HepG2 (cell line): ENCODE results near the gene WFDC12. TPM values are rescaled to one million over a fixed set of nuclear protein-coding genes. Genes with fewer than 3 reads are reported as not detected.

Experiments used
- ERF ChIP-seq: IDR thresholded peaks from 2 replicates; pipeline ENCODE4 v1.6.1; 2018; ENCODE audit warnings: missing biosample characterization, missing genetic modification reagents
- FOXP1 ChIP-seq, 2 experiments: fragments of 450-650 bp in 1 of 2; IDR thresholded peaks; 2 replicates each; pipeline ENCODE4 v1.6.1; 2017 to 2018; ENCODE audit warnings: antibody characterized with exemption in 1 of 2
- MAFG ChIP-seq: sonication (generic); formaldehyde crosslinking; IDR thresholded peaks from 2 replicates; pipeline ENCODE4 v1.5.1; 2020; ENCODE audit warnings: mild to moderate bottlenecking, missing genetic modification reagents
- NAIF1 ChIP-seq: sonication (generic); formaldehyde crosslinking; IDR thresholded peaks from 2 replicates; pipeline ENCODE4 v1.5.0; 2020; ENCODE audit warnings: mild to moderate bottlenecking, missing genetic modification reagents, borderline replicate concordance
- NR1H2 ChIP-seq: sonication (generic); formaldehyde crosslinking; IDR thresholded peaks from 2 replicates; pipeline ENCODE4 v1.8.1; 2022; ENCODE audit warnings: low read depth, missing genetic modification reagents, borderline replicate concordance
- ONECUT2 ChIP-seq: sonication (generic); formaldehyde crosslinking; IDR thresholded peaks from 2 replicates; pipeline ENCODE4 v1.4.0; 2020; ENCODE audit warnings: missing genetic modification reagents
- SP5 ChIP-seq: IDR thresholded peaks from 2 replicates; pipeline ENCODE4 v1.6.1; 2016; ENCODE audit warnings: low read depth, borderline replicate concordance
- U2AF2 ChIP-seq: fragments of 200-400 bp; formaldehyde crosslinking; IDR thresholded peaks from 2 replicates; pipeline ENCODE4 v1.6.1; 2017; ENCODE audit warnings: low read depth, mild to moderate bottlenecking, low read length
- YEATS4 ChIP-seq: sonication (generic); formaldehyde crosslinking; IDR thresholded peaks from 2 replicates; pipeline ENCODE4 v1.4.0; 2020; ENCODE audit warnings: missing genetic modification reagents, borderline replicate concordance
- ZNF224 ChIP-seq: sonication (generic); formaldehyde crosslinking; IDR thresholded peaks from 2 replicates; pipeline ENCODE4 v1.5.0; 2020; ENCODE audit warnings: mild to moderate bottlenecking, missing genetic modification reagents
- ZNF564 ChIP-seq: sonication (generic); formaldehyde crosslinking; IDR thresholded peaks from 2 replicates; pipeline ENCODE4 v1.8.1; 2023; ENCODE audit warnings: mild to moderate bottlenecking, missing genetic modification reagents
- polyA plus RNA-seq, 8 experiments: library from polyadenylated mRNA; depleted of rRNA in 3 of 8; stranded (reverse) in 7 of 8; unstranded in 1 of 8; fragments of >200 nt; fragmentation: Illumina TruSeq in 4 of 8; extraction: Trizol in 4 of 8; gene quantifications; 2 replicates each; pipeline versions ENCODE4 v1.2.1 to v1.2.3, GENCODE V29; 2011 to 2016; ENCODE audit warnings: low read depth in 4 of 8, missing spikeins in 1 of 8, mixed read lengths in 1 of 8; ENCODE audit not compliant: insufficient read depth in 1 of 8
- total RNA-seq, 5 experiments: library from RNA; depleted of rRNA; stranded (reverse); fragments of >200 nt; fragmentation: Illumina TruSeq; extraction: Trizol; gene quantifications; 2 replicates each; pipeline ENCODE4 v1.2.3, GENCODE V29; 2016; ENCODE audit warnings: low read depth in 1 of 5
- TF ChIP-seq, protein P1 (sequence below): sonication (generic); formaldehyde crosslinking; IDR thresholded peaks from 2 replicates; pipeline ENCODE4 v1.5.0; 2020; ENCODE audit warnings: mild to moderate bottlenecking, missing genetic modification reagents, moderate library complexity
- TF ChIP-seq, protein P2 (sequence below): sonication (generic); formaldehyde crosslinking; IDR thresholded peaks from 2 replicates; pipeline ENCODE4 v1.5.1; 2020; ENCODE audit warnings: missing genetic modification reagents, mild to moderate bottlenecking, borderline replicate concordance
- TF ChIP-seq, protein P3 (sequence below): sonication (generic); formaldehyde crosslinking; IDR thresholded peaks from 2 replicates; pipeline ENCODE4 v1.4.0; 2020; ENCODE audit warnings: missing genetic modification reagents, borderline replicate concordance

The WFDC12 gene
- total and polyA plus RNA-seq, 2 of the 13 experiments (the other 11 are each of a cell fraction or from before 2014, with no cell fraction given), result not detected

DNA sequence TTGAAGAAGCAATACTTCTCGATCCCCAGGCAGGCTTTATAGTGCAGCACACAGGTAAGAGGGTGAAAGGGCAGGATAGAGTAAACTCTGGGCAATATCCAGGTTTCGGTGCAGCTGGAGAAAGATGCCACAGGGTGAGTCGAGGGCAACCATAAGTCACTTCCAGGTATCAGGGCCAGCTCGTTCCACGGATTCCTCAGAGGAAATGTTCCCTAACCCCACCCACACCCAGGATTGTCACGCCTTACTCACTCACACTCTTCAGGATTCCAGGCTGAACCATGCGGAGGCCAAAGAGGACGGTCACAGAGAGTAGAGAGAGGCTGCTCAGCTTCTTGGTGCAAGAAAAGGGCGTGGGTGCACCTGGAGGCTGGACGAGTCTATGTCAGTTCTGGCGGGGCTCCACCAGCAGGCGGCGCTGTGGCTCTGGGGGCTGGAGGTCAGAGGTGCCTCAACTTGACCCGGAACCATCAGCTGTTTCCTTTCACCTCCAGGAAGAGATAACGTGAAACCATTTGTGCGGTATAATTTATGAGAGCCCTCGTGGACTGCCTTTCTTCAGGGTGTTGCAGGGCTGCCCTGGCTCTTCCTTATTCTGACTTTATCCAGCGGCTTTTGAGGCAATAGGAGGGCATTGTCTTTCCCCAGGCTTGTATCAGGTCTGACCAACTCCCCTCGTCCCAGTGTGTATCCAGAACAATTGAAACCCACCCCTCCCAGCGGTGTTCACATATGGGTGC, 14.5 kb upstream of the WFDC12 start (continued):
- TF ChIP-seq, protein P1, sequence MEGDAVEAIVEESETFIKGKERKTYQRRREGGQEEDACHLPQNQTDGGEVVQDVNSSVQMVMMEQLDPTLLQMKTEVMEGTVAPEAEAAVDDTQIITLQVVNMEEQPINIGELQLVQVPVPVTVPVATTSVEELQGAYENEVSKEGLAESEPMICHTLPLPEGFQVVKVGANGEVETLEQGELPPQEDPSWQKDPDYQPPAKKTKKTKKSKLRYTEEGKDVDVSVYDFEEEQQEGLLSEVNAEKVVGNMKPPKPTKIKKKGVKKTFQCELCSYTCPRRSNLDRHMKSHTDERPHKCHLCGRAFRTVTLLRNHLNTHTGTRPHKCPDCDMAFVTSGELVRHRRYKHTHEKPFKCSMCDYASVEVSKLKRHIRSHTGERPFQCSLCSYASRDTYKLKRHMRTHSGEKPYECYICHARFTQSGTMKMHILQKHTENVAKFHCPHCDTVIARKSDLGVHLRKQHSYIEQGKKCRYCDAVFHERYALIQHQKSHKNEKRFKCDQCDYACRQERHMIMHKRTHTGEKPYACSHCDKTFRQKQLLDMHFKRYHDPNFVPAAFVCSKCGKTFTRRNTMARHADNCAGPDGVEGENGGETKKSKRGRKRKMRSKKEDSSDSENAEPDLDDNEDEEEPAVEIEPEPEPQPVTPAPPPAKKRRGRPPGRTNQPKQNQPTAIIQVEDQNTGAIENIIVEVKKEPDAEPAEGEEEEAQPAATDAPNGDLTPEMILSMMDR (CRISPR knock-in tag), result peak; percentile 85
- no peak for TF ChIP-seq FOXP1 (IDR thresholded peaks at IDR 0.05)
- TF ChIP-seq FOXP1 (CRISPR knock-in tag; IDR thresholded peaks at IDR 0.05), result no peak
- no peak for TF ChIP-seq NR1H2 (CRISPR knock-in tag)
- TF ChIP-seq YEATS4 (CRISPR knock-in tag), result no peak
- TF ChIP-seq MAFG, result no peak
- TF ChIP-seq U2AF2, result no peak
- TF ChIP-seq ZNF224 (CRISPR knock-in tag), result no peak
- TF ChIP-seq, protein P2, sequence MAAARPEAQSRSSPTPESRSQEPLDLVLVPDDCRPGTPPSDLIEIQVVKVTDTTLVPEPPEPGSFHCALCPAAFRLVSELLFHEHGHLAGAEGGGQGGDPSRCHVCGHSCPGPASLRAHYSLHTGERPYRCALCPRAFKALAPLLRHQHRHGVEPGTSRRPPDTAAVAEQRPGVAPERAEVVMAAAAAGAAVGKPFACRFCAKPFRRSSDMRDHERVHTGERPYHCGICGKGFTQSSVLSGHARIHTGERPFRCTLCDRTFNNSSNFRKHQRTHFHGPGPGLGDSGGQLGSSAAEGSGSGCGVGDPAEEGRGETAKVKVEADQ, result no peak
- TF ChIP-seq ZNF564 (CRISPR knock-in tag), result no peak
- TF ChIP-seq SP5, result no peak
- TF ChIP-seq, protein P3, sequence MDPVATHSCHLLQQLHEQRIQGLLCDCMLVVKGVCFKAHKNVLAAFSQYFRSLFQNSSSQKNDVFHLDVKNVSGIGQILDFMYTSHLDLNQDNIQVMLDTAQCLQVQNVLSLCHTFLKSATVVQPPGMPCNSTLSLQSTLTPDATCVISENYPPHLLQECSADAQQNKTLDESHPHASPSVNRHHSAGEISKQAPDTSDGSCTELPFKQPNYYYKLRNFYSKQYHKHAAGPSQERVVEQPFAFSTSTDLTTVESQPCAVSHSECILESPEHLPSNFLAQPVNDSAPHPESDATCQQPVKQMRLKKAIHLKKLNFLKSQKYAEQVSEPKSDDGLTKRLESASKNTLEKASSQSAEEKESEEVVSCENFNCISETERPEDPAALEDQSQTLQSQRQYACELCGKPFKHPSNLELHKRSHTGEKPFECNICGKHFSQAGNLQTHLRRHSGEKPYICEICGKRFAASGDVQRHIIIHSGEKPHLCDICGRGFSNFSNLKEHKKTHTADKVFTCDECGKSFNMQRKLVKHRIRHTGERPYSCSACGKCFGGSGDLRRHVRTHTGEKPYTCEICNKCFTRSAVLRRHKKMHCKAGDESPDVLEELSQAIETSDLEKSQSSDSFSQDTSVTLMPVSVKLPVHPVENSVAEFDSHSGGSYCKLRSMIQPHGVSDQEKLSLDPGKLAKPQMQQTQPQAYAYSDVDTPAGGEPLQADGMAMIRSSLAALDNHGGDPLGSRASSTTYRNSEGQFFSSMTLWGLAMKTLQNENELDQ (CRISPR knock-in tag), result no peak
- no peak for TF ChIP-seq ONECUT2 (CRISPR knock-in tag)
- TF ChIP-seq ERF (CRISPR knock-in tag), result 0 out of 2 replicates have a peak, but pooled peaks have one; percentile 42
- no peak for TF ChIP-seq NAIF1 (CRISPR knock-in tag)
